Mesenchymal stem cell (in vitro differentiated cells and primary cell): Measurements from ENCODE around the gene CYSTM1.

Experiments
- DNase-seq: peaks from one replicate; pipeline ENCODE4 v3.0.0-alpha.2; 2013
- H2AFZ ChIP-seq: one replicate; pipeline ENCODE4 v1.6.1; 2013; ENCODE audit warnings: low read depth, mild to moderate bottlenecking, control low read depth, inconsistent platforms, low read length, moderate library complexity
- H2AK5ac ChIP-seq: 2 replicates; pipeline ENCODE4 v1.6.1; 2013; ENCODE audit warnings: low read length, moderate library complexity, mild to moderate bottlenecking, inconsistent platforms; ENCODE audit not compliant: severe bottlenecking
- H2BK120ac ChIP-seq: one replicate; pipeline ENCODE4 v1.6.1; 2013; ENCODE audit warnings: low read depth, mild to moderate bottlenecking, inconsistent platforms, low read length, moderate library complexity
- H2BK12ac ChIP-seq, 2 experiments: one replicate each; pipeline ENCODE4 v1.6.1; 2013; ENCODE audit warnings: inconsistent platforms in 2 of 2, low read length in 2 of 2, mild to moderate bottlenecking in 2 of 2, moderate library complexity in 2 of 2, control low read depth in 1 of 2
- H2BK15ac ChIP-seq: one replicate; pipeline ENCODE4 v1.6.1; 2013; ENCODE audit warnings: mild to moderate bottlenecking, low read depth, inconsistent platforms; ENCODE audit not compliant: poor library complexity, severe bottlenecking
- H2BK5ac ChIP-seq: 2 replicates; pipeline ENCODE4 v1.6.1; 2013; ENCODE audit warnings: low read depth, mild to moderate bottlenecking, low read length, control low read depth, inconsistent platforms; ENCODE audit not compliant: poor library complexity, severe bottlenecking
- H3K14ac ChIP-seq, 2 experiments: one replicate each; pipeline ENCODE4 v1.6.1; 2013; ENCODE audit warnings: inconsistent platforms in 2 of 2, low read length in 2 of 2, control low read depth in 1 of 2, mild to moderate bottlenecking in 1 of 2, moderate library complexity in 1 of 2
- H3K18ac ChIP-seq, 2 experiments: one replicate each; pipeline ENCODE4 v1.6.1; 2013; ENCODE audit warnings: inconsistent platforms in 2 of 2, low read length in 2 of 2, control low read depth in 1 of 2, low read depth in 1 of 2, mild to moderate bottlenecking in 1 of 2
- H3K23ac ChIP-seq, 2 experiments: one replicate each; pipeline ENCODE4 v1.6.1; 2013; ENCODE audit warnings: inconsistent platforms in 2 of 2, low read length in 2 of 2, mild to moderate bottlenecking in 2 of 2, moderate library complexity in 2 of 2, control low read depth in 1 of 2
- H3K27ac ChIP-seq: 2 replicates; pipeline ENCODE4 v1.5.1; 2013; ENCODE audit warnings: mild to moderate bottlenecking, moderate library complexity, low read length, control low read depth, inconsistent platforms; ENCODE audit not compliant: poor library complexity, severe bottlenecking
- H3K27me3 ChIP-seq, 2 experiments: 2 replicates each; pipeline versions ENCODE4 v1.6.1 to v1.7.0; 2013; ENCODE audit warnings: low read length in 2 of 2, mild to moderate bottlenecking in 2 of 2, moderate library complexity in 2 of 2, control low read depth in 1 of 2, inconsistent platforms in 1 of 2; ENCODE audit not compliant: control insufficient read depth in 1 of 2, insufficient read depth in 1 of 2
- H3K36me3 ChIP-seq, 2 experiments: 2 replicates each; pipeline versions ENCODE4 v1.6.1 to v1.7.0; 2013; ENCODE audit warnings: low read length in 2 of 2, control low read depth in 1 of 2, inconsistent platforms in 1 of 2, low read depth in 1 of 2, mild to moderate bottlenecking in 1 of 2; ENCODE audit not compliant: insufficient read depth in 2 of 2, control insufficient read depth in 1 of 2
- H3K4ac ChIP-seq, 2 experiments: one replicate each; pipeline ENCODE4 v1.6.1; 2013; ENCODE audit warnings: inconsistent platforms in 2 of 2, low read length in 2 of 2, mild to moderate bottlenecking in 2 of 2, moderate library complexity in 2 of 2, control low read depth in 1 of 2, low read depth in 1 of 2
- H3K4me1 ChIP-seq: 2 replicates; pipeline ENCODE4 v1.6.1; 2013; ENCODE audit warnings: low read depth, low read length, control low read depth; ENCODE audit not compliant: control insufficient read depth, insufficient read depth
- H3K4me2 ChIP-seq: 2 replicates; pipeline ENCODE4 v1.6.1; 2013; ENCODE audit warnings: low read length, mild to moderate bottlenecking, inconsistent platforms; ENCODE audit not compliant: poor library complexity, severe bottlenecking
- H3K4me3 ChIP-seq, 2 experiments: 2 replicates each; pipeline versions ENCODE4 v1.5.1 to v1.7.0; 2013; ENCODE audit warnings: low read length in 2 of 2, mild to moderate bottlenecking in 2 of 2, control low read depth in 1 of 2, low read depth in 1 of 2; ENCODE audit not compliant: insufficient read depth in 1 of 2
- H3K79me1 ChIP-seq: replicated peaks from 2 replicates; pipeline ENCODE4 v1.6.1; 2013; ENCODE audit warnings: mild to moderate bottlenecking, control low read depth, low read length, inconsistent platforms; ENCODE audit not compliant: poor library complexity, severe bottlenecking
- H3K9ac ChIP-seq: 2 replicates; pipeline ENCODE4 v1.7.0; 2013; ENCODE audit warnings: mild to moderate bottlenecking, low read length, moderate library complexity
- H3K9me3 ChIP-seq: 2 replicates; pipeline ENCODE4 v1.7.0; 2013; ENCODE audit warnings: mild to moderate bottlenecking, low read length; ENCODE audit not compliant: control insufficient read depth
- H4K8ac ChIP-seq: one replicate; pipeline ENCODE4 v1.6.1; 2013; ENCODE audit warnings: inconsistent platforms, mild to moderate bottlenecking, low read length, moderate library complexity
- H4K91ac ChIP-seq: one replicate; pipeline ENCODE4 v1.6.1; 2013; ENCODE audit warnings: mild to moderate bottlenecking, low read length, inconsistent platforms
- WGBS: methylation state at CpG from one replicate; pipeline ENCODE4 v1.1.7; 2013; ENCODE audit warnings: mixed read lengths; 5-methylcytosine and 5-hydroxymethylcytosine counted together

Gene CYSTM1

GRCh38 chr5:140262839-140263238 lies 87.9 kb downstream of the CYSTM1 start:
- Histone ChIP-seq H3K9me3 (no peaks in the 10 kb centered on the region), H2AK5ac (no peak overlapping the region), H2BK5ac (no peak overlapping the region), H3K4ac (no peak overlapping the region), H3K4me3 (no peak overlapping the region), H3K14ac (no peak overlapping the region), H3K9ac (no peak overlapping the region), H4K91ac (no peak overlapping the region), H3K4me1 (peaks cover 4% of the 10 kb centered on the region), H4K8ac (no peak overlapping the region), H3K4me2 (no peak overlapping the region), H3K79me1 (peaks cover 16% of the 10 kb centered on the region), H3K18ac (no peak overlapping the region), H3K27me3 (no peaks in the 10 kb centered on the region), H2BK120ac (no peak overlapping the region), H3K27ac (no peak overlapping the region), H2BK12ac (no peak overlapping the region), H2BK15ac (no peak overlapping the region), H2AFZ (no peak overlapping the region), H3K36me3 (peaks cover 3 to 21% of the 10 kb centered on the region in 2 experiments), H3K23ac (no peak overlapping the region)
- no peak for DNase-seq
- 95% methylated on average over 2 of the region's 3 CpGs for WGBS

GRCh38 chr5:140265845-140266244 lies 90.9 kb downstream of the CYSTM1 start:
- Histone ChIP-seq H2BK15ac (no peak overlapping the region), H3K36me3 (peaks cover 3 to 17% of the 10 kb centered on the region in 2 experiments), H2AK5ac (no peak overlapping the region), H2BK12ac (no peak overlapping the region), H2BK120ac (no peak overlapping the region), H4K91ac (no peak overlapping the region), H3K4me1 (peaks cover 3% of the 10 kb centered on the region), H3K4me3 (no peak overlapping the region), H3K79me1 (peaks cover 18% of the 10 kb centered on the region), H3K14ac (no peak overlapping the region), H3K9me3 (no peaks in the 10 kb centered on the region), H3K9ac (no peak overlapping the region), H2AFZ (no peak overlapping the region), H3K27ac (no peak overlapping the region), H4K8ac (no peak overlapping the region), H3K4me2 (no peak overlapping the region), H3K4ac (no peak overlapping the region), H3K27me3 (no peaks in the 10 kb centered on the region), H3K18ac (no peak overlapping the region), H2BK5ac (no peak overlapping the region), H3K23ac (no peak overlapping the region)
- no CpG with 5 or more reads among the region's 1 CpG for WGBS
- DNase-seq: no peak

GRCh38 chr5:140266471-140267200 lies 91.6 kb downstream of the CYSTM1 start:
- no peak overlapping the region for H2BK120ac ChIP-seq

GRCh38 chr5:140267201-140267540 lies 92.2 kb downstream of the CYSTM1 start:
- Histone ChIP-seq H3K23ac (no peak overlapping the region), H2BK5ac (no peak overlapping the region), H3K27me3 (no peaks in the 10 kb centered on the region), H3K79me1 (peaks cover 20% of the 10 kb centered on the region), H3K36me3 (peaks cover 3 to 19% of the 10 kb centered on the region in 2 experiments), H3K27ac (no peak overlapping the region), H3K18ac (no peak overlapping the region), H3K9ac (no peak overlapping the region), H2BK15ac (no peak overlapping the region), H2BK12ac (no peak overlapping the region), H3K4ac (no peak overlapping the region), H3K14ac (no peak overlapping the region), H4K8ac (no peak overlapping the region), H3K4me2 (no peak overlapping the region), H3K4me1 (no peaks in the 10 kb centered on the region), H3K4me3 (no peak overlapping the region), H4K91ac (no peak overlapping the region), H2AFZ (no peak overlapping the region), H3K9me3 (no peaks in the 10 kb centered on the region), H2BK120ac (no peak overlapping the region), H2AK5ac (no peak overlapping the region)
- no peak for DNase-seq
- WGBS: 100% methylated on average over 2 of the region's 3 CpGs

More at GRCh38 chr5:140266471-140267200, 91.6 kb downstream of the CYSTM1 start:
- Histone ChIP-seq H4K91ac (no peak overlapping the region), H3K36me3 (peaks cover 3 to 20% of the 10 kb centered on the region in 2 experiments), H3K4me1 (peaks cover 2% of the 10 kb centered on the region), H3K79me1 (peaks cover 18% of the 10 kb centered on the region), H3K14ac (no peak overlapping the region), H2BK12ac (no peak overlapping the region), H3K18ac (no peak overlapping the region), H4K8ac (no peak overlapping the region), H2AK5ac (no peak overlapping the region), H3K4me2 (no peak overlapping the region), H2BK15ac (no peak overlapping the region), H2BK5ac (no peak overlapping the region), H3K4ac (no peak overlapping the region), H3K9me3 (no peaks in the 10 kb centered on the region), H3K23ac (no peak overlapping the region), H2AFZ (no peak overlapping the region), H3K27ac (no peak overlapping the region), H3K27me3 (no peaks in the 10 kb centered on the region), H3K4me3 (no peak overlapping the region), H3K9ac (no peak overlapping the region)
- no peak for DNase-seq
- 96% methylated on average over 5 of the region's 6 CpGs for WGBS
